GM18867 (cell line): ENCODE data around the gene GHR.
"Not testable (repeated sequence)": the region's sequence is repeated elsewhere in the genome, so short reads cannot be mapped to it uniquely, and the experiment has no call there.

Source experiments
- ATAC-seq: cut with Tn5 transposase; IDR thresholded peaks from one replicate; pipeline ENCODE4 v1.9.1; 2021; ENCODE audit warnings: mild to moderate bottlenecking, moderate library complexity; ENCODE audit not compliant: unreplicated experiment

Gene GHR

GRCh38 chr5:42636946-42637345 lies 213.7 kb downstream of the GHR start:
- ATAC-seq, result no peak

GRCh38 chr5:42638972-42639371 lies 215.7 kb downstream of the GHR start:
- ATAC-seq, result no peak

- ATAC-seq, result no peak
Observed at GRCh38 chr5:42640835-42641234, 217.6 kb downstream of the GHR start.

- ATAC-seq, result no peak
Observed at GRCh38 chr5:42641336-42642005, 218.2 kb downstream of the GHR start.

- ATAC-seq, result no peak
Observed at GRCh38 chr5:42642006-42642405, 218.8 kb downstream of the GHR start.

- no peak for ATAC-seq
Observed at GRCh38 chr5:42643360-42643759, 220.1 kb downstream of the GHR start.

- ATAC-seq, result no peak
Observed at GRCh38 chr5:42645138-42645537, 221.9 kb downstream of the GHR start.

GRCh38 chr5:42648036-42648435 lies 224.8 kb downstream of the GHR start:
- ATAC-seq, result no peak

- ATAC-seq, result no peak
Observed at GRCh38 chr5:42648915-42649314, 225.7 kb downstream of the GHR start.

- ATAC-seq, result no peak
Observed at GRCh38 chr5:42650084-42650483, 226.8 kb downstream of the GHR start.

- no peak for ATAC-seq
Observed at GRCh38 chr5:42653705-42654104, 230.5 kb downstream of the GHR start.

- no peak for ATAC-seq
Observed at GRCh38 chr5:42654645-42655044, 231.4 kb downstream of the GHR start.

- no peak for ATAC-seq
Observed at GRCh38 chr5:42655982-42656650, 232.9 kb downstream of the GHR start.

- no peak for ATAC-seq
Observed at GRCh38 chr5:42656651-42657015, 233.4 kb downstream of the GHR start.

GRCh38 chr5:42659869-42660268 lies 236.6 kb downstream of the GHR start:
- ATAC-seq, result not testable (repeated sequence)

GRCh38 chr5:42665857-42666256 lies 242.6 kb downstream of the GHR start:
- no peak for ATAC-seq

- ATAC-seq, result no peak
Observed at GRCh38 chr5:42666869-42667268, 243.6 kb downstream of the GHR start.

- no peak for ATAC-seq
Observed at GRCh38 chr5:42668254-42668653, 245.0 kb downstream of the GHR start.

- ATAC-seq, result no peak
Observed at GRCh38 chr5:42672925-42673324, 249.7 kb downstream of the GHR start.

- ATAC-seq, result no peak
Observed at GRCh38 chr5:42675602-42676001, 252.4 kb downstream of the GHR start.

GRCh38 chr5:42676362-42676761 lies 253.1 kb downstream of the GHR start:
- no peak for ATAC-seq

GRCh38 chr5:42677156-42677842 lies 254.1 kb downstream of the GHR start:
- ATAC-seq, result no peak
